ENCODE data around the gene ZBED6.
A peak's percentile ranks its signal among the peaks of the same experiment; 100 is the strongest.
"Not testable (repeated sequence)": the region's sequence is repeated elsewhere in the genome, so short reads cannot be mapped to it uniquely, and the experiment has no call there.

Gene ZBED6

DNA sequence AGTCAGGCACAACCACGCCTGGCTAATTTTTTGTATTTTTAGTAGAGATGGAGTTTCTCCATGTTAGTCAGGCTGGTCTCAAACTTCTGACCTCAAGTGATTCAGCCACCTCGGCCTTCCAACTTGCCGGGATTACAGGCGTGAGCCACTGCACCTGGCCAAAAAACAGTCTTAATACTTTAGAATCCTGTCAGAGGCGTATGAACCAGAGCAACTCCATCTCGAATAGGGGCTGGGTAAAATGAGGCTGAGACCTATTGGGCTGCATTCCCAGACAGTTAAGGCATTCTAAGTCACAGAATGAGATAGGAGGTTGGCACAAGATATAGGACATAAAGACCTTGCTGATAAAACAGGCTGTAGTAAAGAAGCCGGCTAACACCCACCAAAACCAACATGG lies 33.5 kb upstream of the ZBED6 start:
- not testable (repeated sequence) for H3K18ac ChIP-seq (ENCODE audit: low read depth in 1 of 2, low read length in 2 of 2); H2BK15ac ChIP-seq (ENCODE audit: low read depth, poor library complexity, severe bottlenecking); H3K36me3 ChIP-seq (ENCODE audit: control insufficient read depth in 1 of 2, insufficient read depth in 2 of 2, low read depth in 1 of 2, low read length in 2 of 2); H3K9me3 ChIP-seq (ENCODE audit: control insufficient read depth, low read length); H3K4me1 ChIP-seq (ENCODE audit: control insufficient read depth, insufficient read depth, low read depth, low read length); H2BK5ac ChIP-seq (ENCODE audit: low read depth, low read length, poor library complexity, severe bottlenecking); H2BK120ac ChIP-seq (ENCODE audit: low read depth, low read length); H2BK12ac ChIP-seq (ENCODE audit: low read length in 2 of 2); H3K4me3 ChIP-seq (ENCODE audit: insufficient read depth in 1 of 2, low read depth in 1 of 2, low read length in 2 of 2); DNase-seq; H3K14ac ChIP-seq (ENCODE audit: low read length in 2 of 2); H3K4me2 ChIP-seq (ENCODE audit: low read length, poor library complexity, severe bottlenecking); H3K27ac ChIP-seq (ENCODE audit: low read length, poor library complexity, severe bottlenecking); H2AFZ ChIP-seq (ENCODE audit: low read depth, low read length); H3K9ac ChIP-seq (ENCODE audit: low read length); H4K91ac ChIP-seq (ENCODE audit: low read length); H3K23ac ChIP-seq (ENCODE audit: low read length in 2 of 2); H3K79me1 ChIP-seq (replicated peaks; ENCODE audit: low read length, poor library complexity, severe bottlenecking); H3K4ac ChIP-seq (ENCODE audit: low read depth in 1 of 2, low read length in 2 of 2); H4K8ac ChIP-seq (ENCODE audit: low read length); H2AK5ac ChIP-seq (ENCODE audit: low read length, severe bottlenecking)
- 91% methylated on average over 7 of the region's 7 CpGs for WGBS
- H3K27me3 ChIP-seq (ENCODE audit: control insufficient read depth in 1 of 2, insufficient read depth in 1 of 2, low read length in 2 of 2) = peaks cover 0 to 16% of the 10 kb centered on the region in 2 experiments

DNA sequence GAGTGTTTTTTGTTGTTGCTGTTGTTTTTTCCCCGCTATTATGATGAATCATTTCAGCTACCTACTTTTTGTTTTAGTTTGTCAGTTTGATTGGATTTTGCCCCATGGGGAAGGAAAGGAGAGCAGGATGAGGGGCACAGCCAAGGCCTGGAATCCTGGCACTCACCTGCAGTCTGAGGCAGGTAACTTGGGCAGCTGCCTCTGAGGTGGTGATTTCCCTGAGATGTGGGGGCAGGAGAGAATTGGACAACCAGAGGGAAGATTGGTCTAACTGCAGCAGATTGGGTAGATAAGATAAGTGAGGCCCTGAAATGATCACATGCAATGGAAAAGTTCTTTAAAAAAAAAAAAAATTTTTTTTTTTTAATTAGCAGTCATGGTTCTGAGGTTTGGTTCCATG lies 31.9 kb upstream of the ZBED6 start:
- H3K4me1 ChIP-seq (ENCODE audit: control insufficient read depth, insufficient read depth, low read depth, low read length) = no peaks in the 10 kb centered on the region
- no peak overlapping the region for H3K4ac ChIP-seq (ENCODE audit: low read depth in 1 of 2, low read length in 2 of 2)
- H3K79me1 ChIP-seq (replicated peaks; ENCODE audit: low read length, poor library complexity, severe bottlenecking) = no peaks in the 10 kb centered on the region
- WGBS = 100% methylated on average over 1 of the region's 1 CpG
- no peak overlapping the region for H2BK120ac ChIP-seq (ENCODE audit: low read depth, low read length)
- H2AK5ac ChIP-seq (ENCODE audit: low read length, severe bottlenecking) = no peak overlapping the region
- peaks cover 0 to 21% of the 10 kb centered on the region in 2 experiments for H3K27me3 ChIP-seq (ENCODE audit: control insufficient read depth in 1 of 2, insufficient read depth in 1 of 2, low read length in 2 of 2)
- no peak overlapping the region for H4K91ac ChIP-seq (ENCODE audit: low read length)
- H3K27ac ChIP-seq (ENCODE audit: low read length, poor library complexity, severe bottlenecking) = no peak overlapping the region
- H3K14ac ChIP-seq (ENCODE audit: low read length in 2 of 2) = no peak overlapping the region
- H3K4me2 ChIP-seq (ENCODE audit: low read length, poor library complexity, severe bottlenecking) = no peak overlapping the region
- H2AFZ ChIP-seq (ENCODE audit: low read depth, low read length) = no peak overlapping the region
- H3K9me3 ChIP-seq (ENCODE audit: control insufficient read depth, low read length) = no peaks in the 10 kb centered on the region
- no peak overlapping the region for H3K4me3 ChIP-seq (ENCODE audit: insufficient read depth in 1 of 2, low read depth in 1 of 2, low read length in 2 of 2)
- H4K8ac ChIP-seq (ENCODE audit: low read length) = no peak overlapping the region
- no peak for DNase-seq
- H3K23ac ChIP-seq (ENCODE audit: low read length in 2 of 2) = no peak overlapping the region
- no peak overlapping the region for H3K9ac ChIP-seq (ENCODE audit: low read length)
- H3K36me3 ChIP-seq (ENCODE audit: control insufficient read depth in 1 of 2, insufficient read depth in 2 of 2, low read depth in 1 of 2, low read length in 2 of 2) = no peaks in the 10 kb centered on the region
- H2BK5ac ChIP-seq (ENCODE audit: low read depth, low read length, poor library complexity, severe bottlenecking) = no peak overlapping the region
- no peak overlapping the region for H2BK15ac ChIP-seq (ENCODE audit: low read depth, poor library complexity, severe bottlenecking)
- H3K18ac ChIP-seq (ENCODE audit: low read depth in 1 of 2, low read length in 2 of 2) = no peak overlapping the region
- H2BK12ac ChIP-seq (ENCODE audit: low read length in 2 of 2) = no peak overlapping the region

GRCh38 chr1:203764105-203765028 lies 31.1 kb upstream of the ZBED6 start:
- Histone ChIP-seq H3K4ac (ENCODE audit: low read depth in 1 of 2, low read length in 2 of 2) (no peak overlapping the region), H3K27me3 (ENCODE audit: control insufficient read depth in 1 of 2, insufficient read depth in 1 of 2, low read length in 2 of 2) (peaks cover 0 to 23% of the 10 kb centered on the region in 2 experiments), H2AK5ac (ENCODE audit: low read length, severe bottlenecking) (no peak overlapping the region), H3K9ac (ENCODE audit: low read length) (no peak overlapping the region), H3K36me3 (ENCODE audit: control insufficient read depth in 1 of 2, insufficient read depth in 2 of 2, low read depth in 1 of 2, low read length in 2 of 2) (no peaks in the 10 kb centered on the region), H3K4me1 (ENCODE audit: control insufficient read depth, insufficient read depth, low read depth, low read length) (peaks cover under 1% of the 10 kb centered on the region), H2BK15ac (ENCODE audit: low read depth, poor library complexity, severe bottlenecking) (no peak overlapping the region), H4K8ac (ENCODE audit: low read length) (no peak overlapping the region), H3K23ac (ENCODE audit: low read length in 2 of 2) (no peak overlapping the region), H2BK120ac (ENCODE audit: low read depth, low read length) (no peak overlapping the region), H3K4me2 (ENCODE audit: low read length, poor library complexity, severe bottlenecking) (no peak overlapping the region), H3K18ac (ENCODE audit: low read depth in 1 of 2, low read length in 2 of 2) (no peak overlapping the region), H3K9me3 (ENCODE audit: control insufficient read depth, low read length) (no peaks in the 10 kb centered on the region), H3K4me3 (ENCODE audit: insufficient read depth in 1 of 2, low read depth in 1 of 2, low read length in 2 of 2) (no peak overlapping the region), H2AFZ (ENCODE audit: low read depth, low read length) (no peak overlapping the region), H3K14ac (ENCODE audit: low read length in 2 of 2) (no peak overlapping the region), H2BK5ac (ENCODE audit: low read depth, low read length, poor library complexity, severe bottlenecking) (peak overlapping the region; percentile 26), H3K79me1 (replicated peaks; ENCODE audit: low read length, poor library complexity, severe bottlenecking) (no peaks in the 10 kb centered on the region), H2BK12ac (ENCODE audit: low read length in 2 of 2) (no peak overlapping the region), H4K91ac (ENCODE audit: low read length) (no peak overlapping the region), H3K27ac (ENCODE audit: low read length, poor library complexity, severe bottlenecking) (no peak overlapping the region)
- no peak for DNase-seq
- WGBS = 95% methylated on average over 3 of the region's 3 CpGs

- Histone ChIP-seq H3K79me1 (replicated peaks; ENCODE audit: low read length, poor library complexity, severe bottlenecking) (no peaks in the 10 kb centered on the region), H3K4me2 (ENCODE audit: low read length, poor library complexity, severe bottlenecking) (no peak within 1 kb of the TSS), H4K91ac (ENCODE audit: low read length) (no peak within 1 kb of the TSS), H3K23ac (ENCODE audit: low read length in 2 of 2) (peak within 1 kb of the TSS in 1 of 2 experiments; percentile 14), H2BK120ac (ENCODE audit: low read depth, low read length) (no peak within 1 kb of the TSS), H4K8ac (ENCODE audit: low read length) (no peak within 1 kb of the TSS), H3K9ac (ENCODE audit: low read length) (no peak within 1 kb of the TSS), H3K18ac (ENCODE audit: low read depth in 1 of 2, low read length in 2 of 2) (no peak within 1 kb of the TSS), H2BK15ac (ENCODE audit: low read depth, poor library complexity, severe bottlenecking) (no peak within 1 kb of the TSS), H3K4ac (ENCODE audit: low read depth in 1 of 2, low read length in 2 of 2) (no peak within 1 kb of the TSS), H2BK12ac (ENCODE audit: low read length in 2 of 2) (no peak within 1 kb of the TSS), H3K36me3 (ENCODE audit: control insufficient read depth in 1 of 2, insufficient read depth in 2 of 2, low read depth in 1 of 2, low read length in 2 of 2) (no peaks in the 10 kb centered on the region), H3K14ac (ENCODE audit: low read length in 2 of 2) (no peak within 1 kb of the TSS), H3K4me1 (ENCODE audit: control insufficient read depth, insufficient read depth, low read depth, low read length) (peaks cover 3% of the 10 kb centered on the region), H2AK5ac (ENCODE audit: low read length, severe bottlenecking) (no peak within 1 kb of the TSS), H2AFZ (ENCODE audit: low read depth, low read length) (no peak within 1 kb of the TSS), H3K27ac (ENCODE audit: low read length, poor library complexity, severe bottlenecking) (no peak within 1 kb of the TSS), H2BK5ac (ENCODE audit: low read depth, low read length, poor library complexity, severe bottlenecking) (no peak within 1 kb of the TSS), H3K27me3 (ENCODE audit: control insufficient read depth in 1 of 2, insufficient read depth in 1 of 2, low read length in 2 of 2) (peaks cover 0 to 23% of the 10 kb centered on the region in 2 experiments), H3K9me3 (ENCODE audit: control insufficient read depth, low read length) (no peaks in the 10 kb centered on the region), H3K4me3 (ENCODE audit: insufficient read depth in 1 of 2, low read depth in 1 of 2, low read length in 2 of 2) (no peak within 1 kb of the TSS)
- DNase-seq = no peak
- 84% methylated on average over 15 of the region's 16 CpGs for WGBS
These were observed 30.2 kb upstream of the ZBED6 start, which contains the start of gene LAX1 for GRCh38 chr1:203765029-203765837. TSS of gene LAX1 (plus strand) at chr1:203765183. CDS start at chr1:203765566, 383 bp downstream.

Data from mesenchymal stem cell (in vitro differentiated cells and primary cell).